Endothelial cell (in vitro differentiated cells): ENCODE data around the gene UBE2L3. TPM values are rescaled to one million over a fixed set of nuclear protein-coding genes. Genes with fewer than 3 reads are reported as not detected.
"Not testable (repeated sequence)": the region's sequence is repeated elsewhere in the genome, so short reads cannot be mapped to it uniquely, and the experiment has no call there.

Source experiments
- DNase-seq: peaks from one replicate; pipeline ENCODE4 v3.0.0; 2021; ENCODE audit warnings: low spot score
- H3K27ac Mint-ChIP-seq: one replicate; pipeline ENCODE4 v1.8.0; 2021; ENCODE audit warnings: mixed read lengths, inconsistent platforms; ENCODE audit not compliant: unreplicated experiment
- H3K27me3 Mint-ChIP-seq: one replicate; pipeline ENCODE4 v1.8.0; 2021; ENCODE audit warnings: mild to moderate bottlenecking, moderate library complexity, mixed read lengths, inconsistent platforms; ENCODE audit not compliant: unreplicated experiment
- H3K36me3 Mint-ChIP-seq: one replicate; pipeline ENCODE4 v1.8.0; 2021; ENCODE audit warnings: mild to moderate bottlenecking, low read depth, mixed read lengths, inconsistent platforms; ENCODE audit not compliant: unreplicated experiment
- H3K4me1 Mint-ChIP-seq: one replicate; pipeline ENCODE4 v1.8.0; 2021; ENCODE audit warnings: mild to moderate bottlenecking, mixed read lengths, inconsistent platforms; ENCODE audit not compliant: unreplicated experiment
- H3K4me3 Mint-ChIP-seq: one replicate; pipeline ENCODE4 v1.8.0; 2021; ENCODE audit warnings: mild to moderate bottlenecking, mixed read lengths, inconsistent platforms; ENCODE audit not compliant: unreplicated experiment
- H3K9me3 Mint-ChIP-seq: one replicate; pipeline ENCODE4 v1.8.0; 2021; ENCODE audit warnings: mixed read lengths, inconsistent platforms; ENCODE audit not compliant: unreplicated experiment
- CTCF ChIP-seq: fragments of 200-600 bp; sonication (generic); IDR thresholded peaks from one replicate; pipeline ENCODE4 v1.5.0; 2021; ENCODE audit warnings: antibody characterized with exemption; ENCODE audit not compliant: unreplicated experiment
- total RNA-seq: library from RNA; stranded (reverse); fragmentation: NEBNext Ultra II Directional; extraction: Animal tissue kit (Norgen Biotek cat#: 25700); gene quantifications from one replicate; pipeline ENCODE4 v1.2.1, GENCODE V29; 2021; ENCODE audit not compliant: unreplicated experiment

Gene UBE2L3
- total RNA-seq, 1 donor from 2014 or later, result 62.2 TPM

GRCh38 chr22:21593406-21594232 is 26.1 kb downstream of the UBE2L3 start:
- H3K4me3 Mint-ChIP-seq, result peak overlapping the region; percentile 7
- peaks cover 10% of the 10 kb centered on the region for H3K27me3 Mint-ChIP-seq
- DNase-seq, result peak; percentile 37
- no peaks in the 10 kb centered on the region for H3K9me3 Mint-ChIP-seq
- TF ChIP-seq CTCF, result peak; percentile 43
- H3K4me1 Mint-ChIP-seq, result peaks cover 42% of the 10 kb centered on the region
- no peak overlapping the region for H3K27ac Mint-ChIP-seq
- H3K36me3 Mint-ChIP-seq, result peaks cover 28% of the 10 kb centered on the region

- Mint-ChIP-seq H3K27ac (no peak overlapping the region), H3K4me3 (no peak overlapping the region), H3K36me3 (peaks cover 28% of the 10 kb centered on the region), H3K9me3 (no peaks in the 10 kb centered on the region), H3K4me1 (peaks cover 55% of the 10 kb centered on the region), H3K27me3 (peaks cover 12% of the 10 kb centered on the region)
- TF ChIP-seq CTCF, result no peak
- no peak for DNase-seq
These were observed 27.4 kb downstream of the UBE2L3 start for GRCh38 chr22:21594865-21595452.

- not testable (repeated sequence) for DNase-seq, H3K4me3 Mint-ChIP-seq, H3K27ac Mint-ChIP-seq, H3K9me3 Mint-ChIP-seq, H3K27me3 Mint-ChIP-seq
- Mint-ChIP-seq H3K36me3 (peaks cover 28% of the 10 kb centered on the region), H3K4me1 (peaks cover 49% of the 10 kb centered on the region)
These were observed 29.0 kb downstream of the UBE2L3 start for GRCh38 chr22:21596356-21597135.

GRCh38 chr22:21598302-21598701 is 30.8 kb downstream of the UBE2L3 start:
- Mint-ChIP-seq H3K27ac (peak overlapping the region; percentile 50), H3K36me3 (peaks cover 28% of the 10 kb centered on the region), H3K27me3 (peaks cover 7% of the 10 kb centered on the region), H3K9me3 (no peaks in the 10 kb centered on the region), H3K4me1 (peaks cover 32% of the 10 kb centered on the region), H3K4me3 (peak overlapping the region; percentile 21)
- TF ChIP-seq CTCF, result no peak
- DNase-seq, result no peak

GRCh38 chr22:21599053-21599893 is 31.8 kb downstream of the UBE2L3 start:
- DNase-seq, result peak; percentile 18
- H3K27ac Mint-ChIP-seq, result peak overlapping the region; percentile 85
- H3K9me3 Mint-ChIP-seq, result no peaks in the 10 kb centered on the region

More at GRCh38 chr22:21599053-21599893, 31.8 kb downstream of the UBE2L3 start:
- Mint-ChIP-seq H3K4me1 (peaks cover 22% of the 10 kb centered on the region), H3K27me3 (peaks cover 5% of the 10 kb centered on the region), H3K4me3 (peak overlapping the region; percentile 62), H3K36me3 (peaks cover 18% of the 10 kb centered on the region)
- no peak for TF ChIP-seq CTCF
